NCI-H510A (cell line): ENCODE data around the gene DNHD1.

ENCODE experiments used
- DNase-seq: peaks from one replicate; lab custom pipeline; 2025; lab: John Stamatoyannopoulos, UW

DNHD1 gene

GRCh38 chr11:6587360-6587953 is 90.4 kb downstream of the DNHD1 start:
- DNase-seq = peak; percentile 4

GRCh38 chr11:6588018-6588417 is 90.9 kb downstream of the DNHD1 start:
- DNase-seq = no peak

- no peak for DNase-seq
Observed at GRCh38 chr11:6594142-6594768, 97.2 kb downstream of the DNHD1 start.

- DNase-seq = no peak
Observed at GRCh38 chr11:6596239-6596877, 99.3 kb downstream of the DNHD1 start.

- no peak for DNase-seq
Observed at GRCh38 chr11:6598555-6598954, 101.5 kb downstream of the DNHD1 start.

- no peak for DNase-seq
Observed at GRCh38 chr11:6599449-6599848, 102.4 kb downstream of the DNHD1 start.

GRCh38 chr11:6599881-6600390 is 102.9 kb downstream of the DNHD1 start:
- DNase-seq = no peak

GRCh38 chr11:6601041-6601461 is 104.0 kb downstream of the DNHD1 start:
- DNase-seq = no peak

- DNase-seq = no peak
Observed at GRCh38 chr11:6602096-6602940, 105.2 kb downstream of the DNHD1 start.

- DNase-seq = peak; percentile 65
Observed at GRCh38 chr11:6603287-6604080, 106.4 kb downstream of the DNHD1 start, which contains the start of the genes ILK and RRP8. Gene ILK, plus strand, starts transcription at chr11:6603774. Its CDS starts 498 bp downstream, at chr11:6604272. Gene RRP8, minus strand, starts transcription at chr11:6603616. Its CDS starts 114 bp downstream, at chr11:6603502.

- no peak for DNase-seq
Observed at GRCh38 chr11:6604081-6604626, 107.1 kb downstream of the DNHD1 start.

- no peak for DNase-seq
Observed at GRCh38 chr11:6604790-6605189, 107.7 kb downstream of the DNHD1 start.

- DNase-seq = peak; percentile 15
Observed at GRCh38 chr11:6606471-6607189, 109.5 kb downstream of the DNHD1 start.

GRCh38 chr11:6607190-6607795 is 110.2 kb downstream of the DNHD1 start:
- DNase-seq = no peak

GRCh38 chr11:6608011-6608410 is 110.9 kb downstream of the DNHD1 start:
- no peak for DNase-seq

- DNase-seq = no peak
Observed at GRCh38 chr11:6608726-6609501, 111.8 kb downstream of the DNHD1 start.

GRCh38 chr11:6609502-6610015 is 112.5 kb downstream of the DNHD1 start:
- no peak for DNase-seq

- no peak for DNase-seq
Observed at GRCh38 chr11:6610591-6610990, 113.5 kb downstream of the DNHD1 start.
